ENCODE results near the gene C5AR1. TPM values are rescaled to one million over a fixed set of nuclear protein-coding genes. Genes with fewer than 3 reads are reported as not detected.

The C5AR1 gene
- total and polyA plus RNA-seq, 5 donors from 2014 or later, result 0.22 to 0.91 TPM; not detected in 3

DNA sequence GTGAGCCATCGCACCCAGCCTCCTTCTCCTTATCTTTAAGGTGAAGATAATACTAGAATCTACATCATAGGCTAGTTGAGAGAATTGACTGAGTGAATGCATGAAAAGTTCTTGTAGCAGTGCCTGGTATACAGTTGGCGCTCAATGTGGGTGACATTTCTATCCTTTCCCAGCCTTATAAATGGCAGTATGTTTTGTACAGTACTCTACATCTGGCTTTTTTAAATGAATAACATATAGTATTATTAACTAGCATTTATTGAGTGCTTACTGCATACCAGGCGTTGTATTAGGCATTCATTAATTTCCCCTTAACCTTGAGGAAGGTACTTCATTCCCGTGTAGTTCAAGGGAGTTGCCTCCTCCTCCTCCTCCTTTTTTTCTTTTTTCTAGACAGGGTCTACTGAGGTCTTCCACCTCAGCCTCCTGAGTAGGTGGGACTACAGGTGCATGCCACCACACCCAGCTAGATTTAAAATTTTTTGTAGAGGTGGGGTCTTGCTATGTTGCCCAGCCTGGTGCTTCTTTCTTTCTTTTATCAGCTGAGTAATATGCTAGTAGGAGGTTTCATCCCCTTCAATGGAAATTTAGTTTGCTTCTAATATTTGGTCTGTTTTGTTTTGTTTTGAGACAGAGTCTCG, 2.8 kb downstream of the C5AR1 start:
- Mint-ChIP-seq H3K9me3 (peaks cover 0 to 1% (median 0%) of the 10 kb centered on the region in 7 donors), H3K27me3 (peaks cover 12% of the 10 kb centered on the region), H3K4me3 (no peak overlapping the region), H3K36me3 (no peaks in the 10 kb centered on the region), H3K27ac (no peak overlapping the region), H3K4me1 (no peaks in the 10 kb centered on the region)
- no peak overlapping the region for H3K4me3 ChIP-seq (ENCODE audit: low read depth, low read length)
- ATAC-seq (ENCODE audit: low read depth in 2 of 2), result no peak
- no peaks in the 10 kb centered on the region for H3K36me3 ChIP-seq (ENCODE audit: control insufficient read depth, insufficient read depth, low read length)
- H3K27ac ChIP-seq (ENCODE audit: insufficient read depth, low read length, poor library complexity, severe bottlenecking), result no peak overlapping the region
- no peak for DNase-seq
- H3K27me3 ChIP-seq (ENCODE audit: control insufficient read depth, insufficient read depth, low read length), result no peaks in the 10 kb centered on the region
- H3K4me1 ChIP-seq (ENCODE audit: control insufficient read depth, insufficient read depth, low read length, poor library complexity, severe bottlenecking), result no peaks in the 10 kb centered on the region
- no peaks in the 10 kb centered on the region for H3K9me3 ChIP-seq (ENCODE audit: control insufficient read depth in 2 of 2, low read length in 2 of 2)

DNA sequence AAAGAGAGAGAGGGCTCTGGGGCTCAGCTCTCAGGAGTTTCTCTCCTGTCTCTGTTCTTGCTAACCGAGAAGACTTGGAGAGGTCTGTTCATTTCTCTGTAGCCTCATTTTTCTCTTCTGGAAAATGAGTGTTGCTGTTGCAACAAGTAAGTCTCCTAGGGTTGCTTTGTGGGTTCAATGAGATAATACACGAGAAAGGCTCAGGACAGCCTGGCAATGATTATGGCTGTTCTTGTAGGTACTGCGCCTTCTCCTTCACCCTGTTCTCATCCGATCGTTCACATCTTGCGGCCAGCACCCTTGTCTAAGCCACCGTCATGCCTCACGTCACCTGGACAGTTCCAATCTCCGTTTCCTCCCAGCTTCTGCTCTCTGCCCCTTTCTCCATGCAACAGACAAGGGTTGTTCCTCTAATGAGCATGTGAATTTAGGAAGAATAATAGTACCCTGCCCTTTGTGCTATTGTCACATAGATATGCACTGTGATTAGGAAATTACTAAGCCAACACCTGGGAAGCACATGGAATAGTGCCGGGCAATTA, 4.2 kb downstream of the C5AR1 start:
- ATAC-seq (ENCODE audit: low read depth in 2 of 2) (no peak), DNase-seq (no peak)
- peaks cover 12% of the 10 kb centered on the region for H3K27me3 Mint-ChIP-seq
- H3K27ac Mint-ChIP-seq, result no peak overlapping the region
- no peaks in the 10 kb centered on the region for H3K4me1 Mint-ChIP-seq
- Histone ChIP-seq H3K36me3 (ENCODE audit: control insufficient read depth, insufficient read depth, low read length) (no peaks in the 10 kb centered on the region), H3K27me3 (ENCODE audit: control insufficient read depth, insufficient read depth, low read length) (no peaks in the 10 kb centered on the region), H3K4me1 (ENCODE audit: control insufficient read depth, insufficient read depth, low read length, poor library complexity, severe bottlenecking) (no peaks in the 10 kb centered on the region), H3K27ac (ENCODE audit: insufficient read depth, low read length, poor library complexity, severe bottlenecking) (no peak overlapping the region), H3K9me3 (ENCODE audit: control insufficient read depth in 2 of 2, low read length in 2 of 2) (no peaks in the 10 kb centered on the region), H3K4me3 (ENCODE audit: low read depth, low read length) (no peak overlapping the region)
- H3K9me3 Mint-ChIP-seq, result peaks cover 0 to 1% (median 0%) of the 10 kb centered on the region in 7 donors
- H3K36me3 Mint-ChIP-seq, result no peaks in the 10 kb centered on the region
- H3K4me3 Mint-ChIP-seq, result no peak overlapping the region

DNA sequence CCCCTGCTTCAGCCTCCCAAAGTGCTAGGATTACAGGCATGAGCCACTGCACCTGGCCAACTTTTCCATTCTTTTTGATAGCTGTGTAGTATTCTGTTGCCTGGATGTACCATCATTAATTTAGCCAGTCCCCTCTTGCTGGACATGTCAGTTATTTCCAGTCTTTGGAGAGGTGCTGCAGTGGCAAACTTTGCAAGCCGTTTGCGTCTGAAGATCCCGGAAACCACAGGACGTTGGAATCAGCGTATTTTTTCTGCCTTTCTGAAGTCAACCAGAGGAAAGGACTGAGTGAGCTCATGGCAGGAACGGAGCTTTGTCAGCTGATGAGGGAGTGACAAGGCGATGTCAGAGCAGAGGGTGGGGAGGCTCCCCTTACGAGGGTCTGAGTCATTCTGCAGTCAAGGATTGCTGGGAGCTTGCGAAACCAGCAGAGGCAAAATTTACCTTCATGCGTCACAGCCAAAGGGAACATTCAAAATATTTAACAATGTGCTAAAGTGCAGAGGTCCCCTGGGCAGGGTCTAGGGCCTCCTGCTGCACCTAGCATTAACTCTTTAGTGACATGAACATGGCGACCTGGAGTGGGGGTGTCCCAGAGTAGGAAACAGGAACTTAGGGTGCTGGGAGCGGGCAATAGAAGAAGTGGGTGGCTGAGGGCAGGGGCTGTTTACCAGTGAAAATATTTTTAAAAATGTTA, 5.6 kb downstream of the C5AR1 start:
- H3K27ac ChIP-seq (ENCODE audit: insufficient read depth, low read length, poor library complexity, severe bottlenecking), result no peak overlapping the region
- Mint-ChIP-seq H3K4me1 (no peaks in the 10 kb centered on the region), H3K27me3 (peaks cover 7% of the 10 kb centered on the region), H3K9me3 (peaks cover 0 to 1% (median 0%) of the 10 kb centered on the region in 7 donors), H3K36me3 (no peaks in the 10 kb centered on the region), H3K27ac (no peak overlapping the region), H3K4me3 (no peak overlapping the region)
- H3K9me3 ChIP-seq (ENCODE audit: control insufficient read depth in 2 of 2, low read length in 2 of 2), result no peaks in the 10 kb centered on the region
- ATAC-seq (ENCODE audit: low read depth in 2 of 2), result peak in 1 of 2 donors; percentile 51
- H3K36me3 ChIP-seq (ENCODE audit: control insufficient read depth, insufficient read depth, low read length), result no peaks in the 10 kb centered on the region
- no peaks in the 10 kb centered on the region for H3K27me3 ChIP-seq (ENCODE audit: control insufficient read depth, insufficient read depth, low read length)
- no peaks in the 10 kb centered on the region for H3K4me1 ChIP-seq (ENCODE audit: control insufficient read depth, insufficient read depth, low read length, poor library complexity, severe bottlenecking)
- no peak for DNase-seq
- no peak overlapping the region for H3K4me3 ChIP-seq (ENCODE audit: low read depth, low read length)

DNA sequence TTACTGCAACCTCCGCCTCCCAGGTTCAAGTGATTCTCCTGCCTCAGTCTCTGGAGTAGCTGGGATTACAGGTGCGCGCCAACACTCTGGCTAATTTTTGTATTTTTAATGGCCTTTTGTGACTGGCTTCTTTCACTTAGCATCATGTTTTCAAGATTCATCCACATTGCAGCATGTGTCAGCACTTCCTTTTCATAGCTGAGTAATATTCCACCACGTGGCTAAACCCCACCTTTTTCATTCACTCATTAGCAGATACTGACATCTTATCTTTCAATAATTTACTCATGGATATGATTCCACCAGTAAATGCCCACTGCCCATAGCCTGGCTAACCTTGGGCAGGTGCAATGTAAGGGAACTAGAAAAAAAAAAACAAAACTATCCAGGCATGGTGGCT, 6.9 kb downstream of the C5AR1 start:
- Histone ChIP-seq H3K27ac (ENCODE audit: insufficient read depth, low read length, poor library complexity, severe bottlenecking) (no peak overlapping the region), H3K9me3 (ENCODE audit: control insufficient read depth in 2 of 2, low read length in 2 of 2) (no peaks in the 10 kb centered on the region), H3K27me3 (ENCODE audit: control insufficient read depth, insufficient read depth, low read length) (no peaks in the 10 kb centered on the region), H3K4me1 (ENCODE audit: control insufficient read depth, insufficient read depth, low read length, poor library complexity, severe bottlenecking) (no peaks in the 10 kb centered on the region), H3K36me3 (ENCODE audit: control insufficient read depth, insufficient read depth, low read length) (no peaks in the 10 kb centered on the region), H3K4me3 (ENCODE audit: low read depth, low read length) (no peak overlapping the region)
- no peaks in the 10 kb centered on the region for H3K4me1 Mint-ChIP-seq
- no peak overlapping the region for H3K4me3 Mint-ChIP-seq
- ATAC-seq (ENCODE audit: low read depth in 2 of 2) (no peak), DNase-seq (no peak)
- no peak overlapping the region for H3K27ac Mint-ChIP-seq
- peaks cover 0 to 3% (median 0%) of the 10 kb centered on the region in 7 donors for H3K9me3 Mint-ChIP-seq
- H3K27me3 Mint-ChIP-seq, result peaks cover 10% of the 10 kb centered on the region
- H3K36me3 Mint-ChIP-seq, result no peaks in the 10 kb centered on the region

DNA sequence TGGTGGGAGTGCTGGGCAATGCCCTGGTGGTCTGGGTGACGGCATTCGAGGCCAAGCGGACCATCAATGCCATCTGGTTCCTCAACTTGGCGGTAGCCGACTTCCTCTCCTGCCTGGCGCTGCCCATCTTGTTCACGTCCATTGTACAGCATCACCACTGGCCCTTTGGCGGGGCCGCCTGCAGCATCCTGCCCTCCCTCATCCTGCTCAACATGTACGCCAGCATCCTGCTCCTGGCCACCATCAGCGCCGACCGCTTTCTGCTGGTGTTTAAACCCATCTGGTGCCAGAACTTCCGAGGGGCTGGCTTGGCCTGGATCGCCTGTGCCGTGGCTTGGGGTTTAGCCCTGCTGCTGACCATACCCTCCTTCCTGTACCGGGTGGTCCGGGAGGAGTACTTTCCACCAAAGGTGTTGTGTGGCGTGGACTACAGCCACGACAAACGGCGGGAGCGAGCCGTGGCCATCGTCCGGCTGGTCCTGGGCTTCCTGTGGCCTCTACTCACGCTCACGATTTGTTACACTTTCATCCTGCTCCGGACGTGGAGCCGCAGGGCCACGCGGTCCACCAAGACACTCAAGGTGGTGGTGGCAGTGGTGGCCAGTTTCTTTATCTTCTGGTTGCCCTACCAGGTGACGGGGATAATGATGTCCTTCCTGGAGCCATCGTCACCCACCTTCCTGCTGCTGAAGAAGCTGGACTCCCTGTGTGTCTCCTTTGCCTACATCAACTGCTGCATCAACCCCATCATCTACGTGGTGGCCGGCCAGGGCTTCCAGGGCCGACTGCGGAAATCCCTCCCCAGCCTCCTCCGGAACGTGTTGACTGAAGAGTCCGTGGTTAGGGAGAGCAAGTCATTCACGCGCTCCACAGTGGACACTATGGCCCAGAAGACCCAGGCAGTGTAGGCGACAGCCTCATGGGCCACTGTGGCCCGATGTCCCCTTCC, 10.5 kb downstream of the C5AR1 start:
- H3K36me3 Mint-ChIP-seq, result no peaks in the 10 kb centered on the region
- DNase-seq (no peak), ATAC-seq (ENCODE audit: low read depth in 2 of 2) (no peak)
- no peak overlapping the region for H3K4me3 Mint-ChIP-seq
- Histone ChIP-seq H3K36me3 (ENCODE audit: control insufficient read depth, insufficient read depth, low read length) (no peaks in the 10 kb centered on the region), H3K27ac (ENCODE audit: insufficient read depth, low read length, poor library complexity, severe bottlenecking) (no peak overlapping the region), H3K4me1 (ENCODE audit: control insufficient read depth, insufficient read depth, low read length, poor library complexity, severe bottlenecking) (no peaks in the 10 kb centered on the region), H3K4me3 (ENCODE audit: low read depth, low read length) (no peak overlapping the region), H3K9me3 (ENCODE audit: control insufficient read depth in 2 of 2, low read length in 2 of 2) (no peaks in the 10 kb centered on the region), H3K27me3 (ENCODE audit: control insufficient read depth, insufficient read depth, low read length) (no peaks in the 10 kb centered on the region)
- peaks cover 21% of the 10 kb centered on the region for H3K27me3 Mint-ChIP-seq
- no peaks in the 10 kb centered on the region for H3K4me1 Mint-ChIP-seq
- peaks cover 0 to 3% (median 0%) of the 10 kb centered on the region in 7 donors for H3K9me3 Mint-ChIP-seq
- H3K27ac Mint-ChIP-seq, result no peak overlapping the region

DNA sequence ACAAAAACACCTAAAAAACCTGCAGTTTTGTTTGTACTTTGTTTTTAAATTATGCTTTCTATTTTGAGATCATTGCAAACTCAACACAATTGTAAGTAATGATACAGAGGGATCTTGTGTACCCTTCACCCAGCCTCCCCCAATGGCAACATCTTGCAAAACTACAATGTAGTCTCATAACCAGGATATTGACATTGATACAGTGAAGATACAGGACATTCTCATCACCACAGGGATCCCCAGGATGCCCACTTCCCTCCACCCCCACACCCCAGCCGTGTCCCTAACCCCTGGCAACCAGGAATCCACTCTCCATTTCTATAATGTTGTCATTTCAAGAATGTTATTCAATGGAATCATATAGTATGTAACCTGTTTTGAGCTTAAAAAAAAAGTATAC, 12.0 kb downstream of the C5AR1 start:
- Histone ChIP-seq H3K27ac (ENCODE audit: insufficient read depth, low read length, poor library complexity, severe bottlenecking) (no peak overlapping the region), H3K27me3 (ENCODE audit: control insufficient read depth, insufficient read depth, low read length) (no peaks in the 10 kb centered on the region), H3K36me3 (ENCODE audit: control insufficient read depth, insufficient read depth, low read length) (no peaks in the 10 kb centered on the region), H3K4me3 (ENCODE audit: low read depth, low read length) (no peak overlapping the region), H3K4me1 (ENCODE audit: control insufficient read depth, insufficient read depth, low read length, poor library complexity, severe bottlenecking) (no peaks in the 10 kb centered on the region), H3K9me3 (ENCODE audit: control insufficient read depth in 2 of 2, low read length in 2 of 2) (no peaks in the 10 kb centered on the region)
- H3K36me3 Mint-ChIP-seq, result no peaks in the 10 kb centered on the region
- peak overlapping the region in 1 of 3 donors; percentile 36 for H3K27ac Mint-ChIP-seq
- H3K4me3 Mint-ChIP-seq, result no peak overlapping the region
- ATAC-seq (ENCODE audit: low read depth in 2 of 2), result no peak
- peaks cover 27% of the 10 kb centered on the region for H3K27me3 Mint-ChIP-seq
- H3K4me1 Mint-ChIP-seq, result no peaks in the 10 kb centered on the region
- DNase-seq, result no peak
- H3K9me3 Mint-ChIP-seq, result peaks cover 0 to 3% (median 0%) of the 10 kb centered on the region in 7 donors

DNA sequence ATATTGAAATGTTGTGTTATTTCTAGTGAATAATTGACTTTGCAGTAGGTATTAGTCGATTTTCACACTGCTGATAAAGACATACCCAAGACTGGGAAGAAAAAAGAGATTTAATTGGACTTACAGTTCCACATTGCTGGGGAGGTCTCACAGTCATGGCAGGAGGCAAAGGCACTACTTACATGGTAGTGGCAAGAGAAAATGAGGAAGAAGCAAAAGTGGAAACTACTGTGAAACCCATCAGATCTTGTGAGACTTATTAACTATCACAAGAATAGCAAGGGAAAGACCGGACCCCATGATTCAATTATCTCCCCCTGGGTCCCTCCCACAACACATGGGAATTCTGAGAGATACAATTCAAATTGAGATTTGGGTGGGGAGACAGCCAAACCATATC, 12.4 kb downstream of the C5AR1 start:
- H3K9me3 Mint-ChIP-seq, result peaks cover 0 to 3% (median 0%) of the 10 kb centered on the region in 7 donors
- Histone ChIP-seq H3K9me3 (ENCODE audit: control insufficient read depth in 2 of 2, low read length in 2 of 2) (no peaks in the 10 kb centered on the region), H3K4me3 (ENCODE audit: low read depth, low read length) (no peak overlapping the region), H3K27ac (ENCODE audit: insufficient read depth, low read length, poor library complexity, severe bottlenecking) (no peak overlapping the region), H3K36me3 (ENCODE audit: control insufficient read depth, insufficient read depth, low read length) (no peaks in the 10 kb centered on the region), H3K4me1 (ENCODE audit: control insufficient read depth, insufficient read depth, low read length, poor library complexity, severe bottlenecking) (no peaks in the 10 kb centered on the region), H3K27me3 (ENCODE audit: control insufficient read depth, insufficient read depth, low read length) (no peaks in the 10 kb centered on the region)
- no peaks in the 10 kb centered on the region for H3K4me1 Mint-ChIP-seq
- H3K4me3 Mint-ChIP-seq, result no peak overlapping the region
- H3K27me3 Mint-ChIP-seq, result peaks cover 27% of the 10 kb centered on the region
- H3K36me3 Mint-ChIP-seq, result no peaks in the 10 kb centered on the region
- DNase-seq, result no peak
- no peak for ATAC-seq (ENCODE audit: low read depth in 2 of 2)
- peak overlapping the region in 1 of 3 donors; percentile 36 for H3K27ac Mint-ChIP-seq

All from CD4-positive, CD25-positive, alpha-beta regulatory T cell (primary cell).